ENCODE data around the gene FKBP1A. TPM values are rescaled to one million over a fixed set of nuclear protein-coding genes. Genes with fewer than 3 reads are reported as not detected.

Gene FKBP1A
- total and polyA plus RNA-seq, 4 experiments from 2014 or later = 47.0 to 86.4 (median 70.0) TPM

GRCh38 chr20:1436263-1436662 is 43.4 kb upstream of the FKBP1A start:
- Mint-ChIP-seq H3K27ac (no peak overlapping the region), H3K36me3 (peaks cover 0 to 11% of the 10 kb centered on the region in 2 donors), H3K4me1 (peaks cover 23 to 51% (median 34%) of the 10 kb centered on the region in 4 donors), H3K27me3 (peaks cover 0 to 4% of the 10 kb centered on the region in 2 donors), H3K4me3 (no peak overlapping the region), H3K9me3 (no peaks in the 10 kb centered on the region)
- H3K9me3 ChIP-seq (ENCODE audit: control insufficient read depth in 1 of 2, low read length in 2 of 2) = no peaks in the 10 kb centered on the region
- no peak for DNase-seq
- intact Hi-C loops (cut with micrococcal nuclease) = loop anchor here (5.0 kb wide), 1 partner anchor 224 kb away; no protein-coding TSS in a partner anchor
- no peak overlapping the region for H3K4me3 ChIP-seq (ENCODE audit: low read length in 2 of 2)
- H3K27ac ChIP-seq (ENCODE audit: low read depth, low read length) = no peak overlapping the region
- ChIA-PET CTCF (ENCODE audit: partially characterized antibody) (interaction anchor here (0.5 to 5.9 kb wide), 23 partner anchors 12 to 210 kb away, joined by 3 to 73 read pairs (median 4); partner anchors contain the start of genes FKBP1A and NSFL1C), POLR2A (ENCODE audit: partially characterized antibody) (interaction anchor here (2.1 kb wide), 1 partner anchor 47 kb away, joined by 6 read pairs; no protein-coding TSS in a partner anchor)
- H3K4me1 ChIP-seq (ENCODE audit: insufficient read depth, low read length) = peaks cover 20% of the 10 kb centered on the region
- no peaks in the 10 kb centered on the region for H3K27me3 ChIP-seq (ENCODE audit: insufficient read depth, low read length)
- no peaks in the 10 kb centered on the region for H3K36me3 ChIP-seq (ENCODE audit: insufficient read depth, low read length)

- H3K27me3 ChIP-seq (ENCODE audit: insufficient read depth, low read length) = no peaks in the 10 kb centered on the region
- H3K36me3 Mint-ChIP-seq = peaks cover 0 to 5% of the 10 kb centered on the region in 2 donors
- CTCF ChIA-PET (ENCODE audit: partially characterized antibody) = interaction anchor here (1.0 to 5.9 kb wide), 13 partner anchors 11 to 125 kb away, joined by 3 to 73 read pairs (median 9); partner anchors contain the start of genes FKBP1A and NSFL1C
- H3K9me3 ChIP-seq (ENCODE audit: control insufficient read depth in 1 of 2, low read length in 2 of 2) = no peaks in the 10 kb centered on the region
- no peaks in the 10 kb centered on the region for H3K36me3 ChIP-seq (ENCODE audit: insufficient read depth, low read length)
- peak overlapping the region in 2 of 7 donors; percentile 12 to 86 for H3K27ac Mint-ChIP-seq
- intact Hi-C loops (cut with micrococcal nuclease) = loop anchor here (5.0 kb wide), 1 partner anchor 223 kb away; no protein-coding TSS in a partner anchor
- H3K4me1 Mint-ChIP-seq = peaks cover 20 to 44% (median 26%) of the 10 kb centered on the region in 4 donors
- POLR2A ChIA-PET (ENCODE audit: partially characterized antibody) = interaction anchor here (0.6 to 2.1 kb wide), 6 partner anchors 43 to 169 kb away, joined by 3 to 6 read pairs (median 3); partner anchors contain the start of gene SNPH
- H3K4me1 ChIP-seq (ENCODE audit: insufficient read depth, low read length) = peaks cover 20% of the 10 kb centered on the region
- no peak overlapping the region for H3K4me3 ChIP-seq (ENCODE audit: low read length in 2 of 2)
- H3K9me3 Mint-ChIP-seq = no peaks in the 10 kb centered on the region
- no peak overlapping the region for H3K27ac ChIP-seq (ENCODE audit: low read depth, low read length)
- DNase-seq = no peak
- H3K4me3 Mint-ChIP-seq = peak overlapping the region in 4 of 8 donors; percentile 39 to 53 (median 44)
- H3K27me3 Mint-ChIP-seq = peaks cover 0 to 5% of the 10 kb centered on the region in 2 donors
Measured at GRCh38 chr20:1435337-1435699, 42.5 kb upstream of the FKBP1A start.

DNA sequence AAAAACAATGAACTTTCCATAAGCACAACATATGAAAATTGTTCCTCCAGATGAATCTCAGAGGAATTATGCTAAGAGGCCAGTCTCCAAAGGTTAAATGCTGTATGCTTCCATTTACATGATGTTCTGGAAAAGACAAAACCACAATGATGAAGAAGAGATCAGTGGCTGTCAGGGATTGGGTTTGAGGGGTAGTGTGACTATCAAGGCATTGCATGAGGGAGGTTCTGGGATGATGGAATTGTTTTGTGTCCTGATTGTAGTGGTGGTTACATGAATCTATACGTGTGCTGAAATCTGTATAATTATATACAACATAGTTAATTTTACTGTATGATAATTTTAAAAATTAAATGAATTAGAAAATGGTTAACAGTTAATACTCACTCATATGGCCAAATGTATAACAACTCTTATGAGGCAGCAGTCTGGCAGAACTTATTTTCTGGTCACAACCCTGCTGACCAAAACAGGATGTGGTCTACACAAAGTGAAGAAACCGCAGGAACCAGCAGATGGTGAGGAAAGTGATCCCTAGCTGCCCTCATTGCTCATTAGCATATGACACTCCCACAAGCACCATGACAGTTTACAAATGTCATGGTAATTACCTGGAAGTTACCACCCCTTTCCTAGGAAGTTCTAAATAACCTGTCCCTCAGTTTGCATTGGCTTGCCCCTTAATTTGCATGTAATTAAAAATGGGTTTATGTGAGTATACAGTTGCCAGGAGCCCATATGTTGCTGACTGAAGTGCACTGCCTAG is 41.9 kb upstream of the FKBP1A start:
- peaks cover 20 to 40% (median 24%) of the 10 kb centered on the region in 4 donors for H3K4me1 Mint-ChIP-seq
- peaks cover 0 to 6% of the 10 kb centered on the region in 2 donors for H3K27me3 Mint-ChIP-seq
- no peak overlapping the region for H3K27ac ChIP-seq (ENCODE audit: low read depth, low read length)
- H3K36me3 ChIP-seq (ENCODE audit: insufficient read depth, low read length) = no peaks in the 10 kb centered on the region
- no peak overlapping the region for H3K4me3 ChIP-seq (ENCODE audit: low read length in 2 of 2)
- H3K27me3 ChIP-seq (ENCODE audit: insufficient read depth, low read length) = no peaks in the 10 kb centered on the region
- POLR2A ChIA-PET (ENCODE audit: partially characterized antibody) = interaction anchor here (0.6 to 2.1 kb wide), 5 partner anchors 43 to 169 kb away, joined by 3 to 6 read pairs (median 3); partner anchors contain the start of gene SNPH
- H3K27ac Mint-ChIP-seq = peak overlapping the region in 6 of 7 donors; percentile 12 to 86 (median 56)
- intact Hi-C loops (cut with micrococcal nuclease) = loop anchor here (5.0 kb wide), 1 partner anchor 222 kb away; no protein-coding TSS in a partner anchor
- no peaks in the 10 kb centered on the region for H3K36me3 Mint-ChIP-seq
- DNase-seq = peak; percentile 64 to 81 (median 72)
- peak overlapping the region in 7 of 8 donors; percentile 34 to 53 (median 47) for H3K4me3 Mint-ChIP-seq
- no peaks in the 10 kb centered on the region for H3K9me3 Mint-ChIP-seq
- CTCF ChIA-PET (ENCODE audit: partially characterized antibody) = interaction anchor here (1.0 to 5.9 kb wide), 10 partner anchors 14 to 125 kb away, joined by 3 to 73 read pairs (median 14); partner anchors contain the start of genes FKBP1A and NSFL1C
- H3K9me3 ChIP-seq (ENCODE audit: control insufficient read depth in 1 of 2, low read length in 2 of 2) = no peaks in the 10 kb centered on the region
- H3K4me1 ChIP-seq (ENCODE audit: insufficient read depth, low read length) = peaks cover 20% of the 10 kb centered on the region

- H3K36me3 Mint-ChIP-seq = no peaks in the 10 kb centered on the region
- intact Hi-C loops (cut with micrococcal nuclease) = no loop called here
- no peak overlapping the region for H3K27ac Mint-ChIP-seq
- POLR2A ChIA-PET (ENCODE audit: partially characterized antibody) = no interaction called here
- peaks cover 16 to 31% (median 20%) of the 10 kb centered on the region in 4 donors for H3K4me1 Mint-ChIP-seq
- no peaks in the 10 kb centered on the region for H3K9me3 Mint-ChIP-seq
- Histone ChIP-seq H3K9me3 (ENCODE audit: control insufficient read depth in 1 of 2, low read length in 2 of 2) (no peaks in the 10 kb centered on the region), H3K27me3 (ENCODE audit: insufficient read depth, low read length) (no peaks in the 10 kb centered on the region), H3K27ac (ENCODE audit: low read depth, low read length) (no peak overlapping the region), H3K36me3 (ENCODE audit: insufficient read depth, low read length) (no peaks in the 10 kb centered on the region), H3K4me3 (ENCODE audit: low read length in 2 of 2) (no peak overlapping the region), H3K4me1 (ENCODE audit: insufficient read depth, low read length) (peaks cover 20% of the 10 kb centered on the region)
- no peak for DNase-seq
- peaks cover 0 to 7% of the 10 kb centered on the region in 2 donors for H3K27me3 Mint-ChIP-seq
- CTCF ChIA-PET (ENCODE audit: partially characterized antibody) = no interaction called here
- H3K4me3 Mint-ChIP-seq = no peak overlapping the region
Measured at GRCh38 chr20:1431158-1431557, 38.3 kb upstream of the FKBP1A start.

GRCh38 chr20:1430004-1430451 is 37.2 kb upstream of the FKBP1A start:
- no peak overlapping the region for H3K4me3 Mint-ChIP-seq
- POLR2A ChIA-PET (ENCODE audit: partially characterized antibody) = no interaction called here
- intact Hi-C loops (cut with micrococcal nuclease) = no loop called here

GRCh38 chr20:1429143-1429728 is 36.4 kb upstream of the FKBP1A start:
- Mint-ChIP-seq H3K4me3 (no peak overlapping the region), H3K27me3 (peaks cover 0 to 7% of the 10 kb centered on the region in 2 donors), H3K27ac (no peak overlapping the region), H3K36me3 (no peaks in the 10 kb centered on the region), H3K9me3 (no peaks in the 10 kb centered on the region), H3K4me1 (peaks cover 1 to 17% (median 4%) of the 10 kb centered on the region in 4 donors)
- Histone ChIP-seq H3K27me3 (ENCODE audit: insufficient read depth, low read length) (no peaks in the 10 kb centered on the region), H3K9me3 (ENCODE audit: control insufficient read depth in 1 of 2, low read length in 2 of 2) (no peaks in the 10 kb centered on the region), H3K4me3 (ENCODE audit: low read length in 2 of 2) (no peak overlapping the region), H3K4me1 (ENCODE audit: insufficient read depth, low read length) (peaks cover 2% of the 10 kb centered on the region), H3K27ac (ENCODE audit: low read depth, low read length) (no peak overlapping the region), H3K36me3 (ENCODE audit: insufficient read depth, low read length) (no peaks in the 10 kb centered on the region)
- POLR2A ChIA-PET (ENCODE audit: partially characterized antibody) = no interaction called here
- no peak for DNase-seq
- CTCF ChIA-PET (ENCODE audit: partially characterized antibody) = interaction anchor here (1.0 to 3.1 kb wide), 2 partner anchors 9 to 117 kb away, joined by 4 to 13 read pairs; no protein-coding TSS in a partner anchor
- intact Hi-C loops (cut with micrococcal nuclease) = no loop called here

More at GRCh38 chr20:1430004-1430451, 37.2 kb upstream of the FKBP1A start:
- Mint-ChIP-seq H3K27me3 (peaks cover 0 to 7% of the 10 kb centered on the region in 2 donors), H3K9me3 (no peaks in the 10 kb centered on the region), H3K4me1 (peaks cover 9 to 21% (median 12%) of the 10 kb centered on the region in 4 donors), H3K36me3 (no peaks in the 10 kb centered on the region), H3K27ac (no peak overlapping the region)
- Histone ChIP-seq H3K27me3 (ENCODE audit: insufficient read depth, low read length) (no peaks in the 10 kb centered on the region), H3K27ac (ENCODE audit: low read depth, low read length) (no peak overlapping the region), H3K36me3 (ENCODE audit: insufficient read depth, low read length) (no peaks in the 10 kb centered on the region), H3K4me1 (ENCODE audit: insufficient read depth, low read length) (peaks cover 10% of the 10 kb centered on the region), H3K4me3 (ENCODE audit: low read length in 2 of 2) (no peak overlapping the region), H3K9me3 (ENCODE audit: control insufficient read depth in 1 of 2, low read length in 2 of 2) (no peaks in the 10 kb centered on the region)
- CTCF ChIA-PET (ENCODE audit: partially characterized antibody) = no interaction called here
- no peak for DNase-seq
